Left hindlimb (tissue), 1 donor: ENCODE data around the gene LIMK1.
"Not testable (repeated sequence)": the region's sequence is repeated elsewhere in the genome, so short reads cannot be mapped to it uniquely, and the experiment has no call there.

Experiments used
- DNase-seq: peaks from one replicate; pipeline ENCODE4 v3.0.0-alpha.2; 2018

The LIMK1 gene

DNA sequence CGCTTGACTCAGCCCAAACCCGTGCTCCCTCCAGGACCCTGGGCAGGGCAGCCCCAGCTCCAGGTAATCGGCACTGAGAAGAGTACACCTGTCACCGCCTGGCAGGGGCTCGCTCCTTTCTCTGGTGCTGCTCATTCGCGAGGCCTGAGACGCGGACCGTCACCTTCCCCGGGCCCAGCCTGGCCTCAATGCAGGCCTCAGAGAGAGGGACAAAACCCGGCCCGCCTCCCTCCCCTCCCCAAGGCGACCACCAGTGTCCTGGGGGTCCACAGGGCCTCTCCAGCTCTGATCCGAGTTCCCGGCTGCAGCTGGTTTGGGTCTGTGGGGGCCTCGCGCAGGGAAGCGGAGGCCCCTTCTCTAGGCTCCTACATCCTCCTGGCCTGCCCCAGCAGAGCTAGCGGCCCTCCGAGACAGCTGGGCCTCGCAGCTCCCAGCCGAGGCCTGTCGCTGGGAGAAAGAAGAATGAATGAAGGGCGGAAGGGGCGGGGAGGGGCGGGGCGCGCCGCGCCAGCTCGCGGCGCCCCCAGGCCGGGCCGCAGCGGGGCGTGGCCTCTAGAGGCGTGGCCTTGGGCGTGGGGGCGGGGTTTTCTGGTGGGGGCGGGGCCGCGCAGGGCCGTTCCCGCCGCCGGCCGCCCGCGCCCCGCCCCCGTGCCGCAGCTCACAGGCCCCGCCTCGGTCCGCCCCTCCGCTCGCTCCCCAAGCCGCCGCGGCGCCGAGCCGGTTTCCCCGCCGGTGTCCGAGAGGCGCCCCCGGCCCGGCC, at the start of gene LIMK1:
Gene LIMK1 (plus strand): TSS at position 688 of the 760 bp plus-strand sequence. CDS start 187 bp downstream, outside the sequence.
- DNase-seq, result peak; percentile 90

DNA sequence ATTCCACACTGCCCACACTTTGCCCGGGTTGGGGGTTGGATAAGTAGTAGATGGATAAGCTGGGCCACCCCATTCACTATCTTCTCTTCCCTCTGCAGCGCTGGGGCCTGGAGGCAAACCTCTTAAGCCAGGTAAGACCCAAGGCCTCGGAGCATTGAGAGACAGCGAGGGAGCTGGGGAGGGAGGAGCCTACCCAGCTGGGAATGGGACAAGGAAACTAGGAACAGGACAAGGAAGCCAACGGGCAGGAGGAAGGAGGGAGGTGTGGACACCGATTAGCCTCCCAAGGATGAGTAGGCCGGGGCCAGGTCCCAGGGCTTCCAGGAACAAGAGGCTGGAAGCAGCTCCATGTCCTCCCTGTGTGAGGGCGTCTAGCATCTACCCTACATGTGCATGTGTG, 46.0 kb upstream of the LIMK1 start:
- DNase-seq, result peak; percentile 23

DNA sequence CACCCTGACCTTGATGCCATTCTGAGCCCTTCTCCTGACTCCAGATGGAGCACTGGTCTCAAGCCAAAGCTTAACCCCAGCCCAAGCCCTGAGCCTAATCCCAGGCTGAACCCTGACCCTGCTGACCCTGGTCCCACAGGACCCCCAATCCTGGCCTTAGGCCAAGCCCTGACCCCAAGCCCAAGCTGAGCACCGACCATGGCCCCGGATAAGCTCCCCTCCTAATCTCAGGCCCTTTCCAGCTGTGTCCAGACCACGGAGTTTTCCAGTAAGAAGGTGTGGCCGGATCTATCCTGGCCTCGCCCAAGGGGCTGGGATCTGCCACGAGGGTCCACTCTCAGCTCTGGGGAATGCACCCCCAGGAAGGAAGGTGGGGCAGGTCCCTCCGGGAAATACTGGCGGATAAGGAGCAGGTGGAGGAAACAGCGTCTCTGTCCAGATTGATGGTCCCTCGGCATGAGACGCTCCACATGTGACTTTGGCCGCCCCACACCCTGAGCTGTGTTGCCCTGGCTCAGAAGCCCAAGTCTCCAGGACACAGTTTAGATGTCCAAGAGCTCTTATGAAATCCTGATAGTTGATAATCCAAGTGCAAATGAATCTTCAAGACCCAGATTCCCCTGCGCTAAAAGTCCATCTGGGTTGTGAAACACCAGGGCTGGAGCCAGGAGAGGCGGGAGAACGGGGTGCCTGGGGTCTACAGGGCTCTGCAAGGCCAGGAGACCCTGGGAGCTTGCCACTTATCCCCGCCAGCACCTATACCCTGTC, 45.2 kb upstream of the LIMK1 start:
- DNase-seq, result no peak

GRCh38 chr7:74039337-74039736, 44.3 kb upstream of the LIMK1 start:
- DNase-seq, result no peak

- DNase-seq, result no peak
Measured at GRCh38 chr7:74040101-74040790, 43.4 kb upstream of the LIMK1 start.

GRCh38 chr7:74040791-74041520, 42.6 kb upstream of the LIMK1 start:
- no peak for DNase-seq

DNA sequence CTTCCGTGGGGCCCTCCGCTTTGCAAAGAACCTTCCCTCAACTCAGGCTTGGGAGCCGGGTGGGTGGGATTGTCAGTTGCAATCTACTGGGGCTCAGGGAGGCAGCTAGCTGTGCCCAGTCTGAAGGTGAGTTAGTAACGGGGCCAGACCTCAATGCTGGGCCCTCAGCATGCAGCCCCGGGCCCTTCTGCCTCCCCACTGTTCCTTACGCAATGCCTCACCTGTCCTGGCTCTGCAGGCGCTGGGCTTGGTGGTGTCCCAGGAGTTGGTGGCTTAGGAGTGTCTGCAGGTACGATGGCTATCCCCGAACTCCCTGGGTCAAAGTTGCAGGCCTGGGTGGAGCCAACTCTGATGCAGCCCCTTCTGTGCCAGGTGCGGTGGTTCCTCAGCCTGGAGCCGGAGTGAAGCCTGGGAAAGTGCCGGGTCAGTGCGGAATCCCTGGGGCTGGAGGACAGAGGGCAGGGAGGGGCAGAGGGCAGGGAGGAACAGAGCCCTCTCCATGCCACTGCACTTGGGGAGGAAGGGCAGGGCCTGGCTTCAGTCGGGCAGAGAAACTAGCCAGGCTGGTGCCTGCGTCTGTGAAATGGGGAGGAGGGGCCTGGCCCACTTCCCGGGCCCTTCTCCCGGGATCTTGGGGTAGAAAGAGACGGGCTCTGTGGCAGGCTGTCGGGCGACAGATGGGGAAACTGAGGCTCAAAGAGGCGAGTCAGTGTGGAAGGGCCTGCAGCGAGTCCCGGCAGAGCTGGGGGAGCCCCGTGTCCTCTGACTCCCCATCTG, 40.7 kb upstream of the LIMK1 start:
- DNase-seq, result no peak

DNA sequence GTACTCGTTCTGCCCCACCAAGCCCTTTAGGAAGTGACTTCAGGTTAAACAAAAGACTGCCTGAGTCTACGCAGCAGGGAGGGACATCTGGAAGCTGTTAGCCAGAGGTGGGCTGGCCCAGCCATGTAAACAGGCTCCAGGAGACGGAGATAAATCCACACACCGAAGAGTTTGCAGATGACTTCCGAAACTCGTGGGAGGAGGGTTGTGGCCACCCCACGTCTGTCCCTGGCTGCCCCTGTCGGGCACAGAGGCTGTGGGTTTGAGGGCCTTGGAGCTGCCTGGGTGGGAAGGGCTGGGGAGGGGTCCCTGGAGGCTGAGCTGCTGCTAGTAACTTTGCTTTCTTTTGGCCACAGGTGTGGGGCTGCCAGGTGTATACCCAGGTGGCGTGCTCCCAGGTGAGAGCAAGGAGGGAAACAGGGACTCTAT, 40.1 kb upstream of the LIMK1 start:
- peak; percentile 74 for DNase-seq

GRCh38 chr7:74044366-74045350, 38.9 kb upstream of the LIMK1 start:
- DNase-seq, result no peak

GRCh38 chr7:74046581-74046980, 37.0 kb upstream of the LIMK1 start:
- not testable (repeated sequence) for DNase-seq

DNA sequence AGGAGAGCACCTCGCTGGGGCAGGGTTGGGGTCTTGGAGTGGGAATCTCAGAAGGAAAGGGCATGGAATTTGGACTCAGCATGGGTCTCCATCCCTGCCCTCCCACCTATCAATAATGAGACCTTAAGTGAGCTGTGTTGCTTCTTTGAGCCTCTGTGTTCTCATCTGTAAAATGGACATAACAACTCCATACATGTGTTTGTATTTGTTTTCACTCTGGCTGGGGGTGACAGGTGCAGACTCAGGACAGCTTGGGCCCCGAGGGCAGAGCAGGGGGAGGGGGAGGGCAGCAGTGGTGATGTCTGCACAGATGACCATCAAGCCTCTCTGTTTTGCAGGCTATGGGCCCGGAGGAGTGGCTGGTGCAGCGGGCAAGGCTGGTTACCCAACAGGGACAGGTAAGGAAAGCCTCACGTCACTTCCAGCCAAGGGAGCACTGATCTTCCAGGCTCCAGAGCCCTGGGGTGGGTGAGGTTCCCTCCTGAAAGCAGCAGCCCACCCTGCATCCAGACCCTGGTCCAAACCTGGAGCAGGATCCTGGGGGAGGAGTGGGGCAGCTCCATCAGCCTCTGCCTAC, 35.7 kb upstream of the LIMK1 start:
- DNase-seq, result no peak

- DNase-seq, result no peak
Measured at GRCh38 chr7:74048999-74049599, 34.5 kb upstream of the LIMK1 start.

DNA sequence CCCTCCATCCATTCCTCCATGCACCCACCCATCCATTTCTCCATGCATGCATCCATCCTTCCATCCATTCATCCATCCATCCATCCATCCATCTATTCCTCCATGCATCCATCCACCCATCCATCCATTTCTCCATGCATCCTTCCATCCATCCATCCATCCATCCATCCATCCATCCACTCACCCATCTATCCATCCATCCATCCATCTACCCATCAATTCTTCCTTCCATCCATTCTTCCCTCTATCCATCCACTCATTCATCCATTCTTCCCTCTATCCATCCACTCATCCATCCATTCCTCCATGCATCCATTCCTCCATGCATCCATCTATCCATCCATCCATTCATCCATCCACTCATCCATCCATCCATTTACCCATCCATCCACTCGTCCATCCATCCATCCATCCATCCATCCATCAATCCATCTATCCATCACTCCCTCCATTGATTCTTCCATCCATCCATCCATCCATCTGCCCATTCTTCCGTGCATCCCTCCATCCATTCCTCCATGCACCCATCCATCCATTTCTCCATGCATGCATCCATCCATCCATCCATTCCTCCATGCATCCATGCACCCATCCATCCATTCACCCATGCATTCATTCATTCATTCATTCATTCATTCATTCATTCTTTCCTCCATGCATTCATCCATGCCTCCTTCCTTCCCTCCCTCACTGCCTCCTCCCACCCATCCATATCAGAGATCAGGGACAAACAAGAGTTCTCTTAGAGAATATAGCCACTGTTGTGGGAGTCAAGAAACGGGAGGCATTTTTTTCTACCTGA, 33.4 kb upstream of the LIMK1 start:
- DNase-seq, result no peak

GRCh38 chr7:74051193-74051592, 32.4 kb upstream of the LIMK1 start:
- DNase-seq, result no peak

- DNase-seq, result no peak
Measured at GRCh38 chr7:74051629-74052410, 31.8 kb upstream of the LIMK1 start.

DNA sequence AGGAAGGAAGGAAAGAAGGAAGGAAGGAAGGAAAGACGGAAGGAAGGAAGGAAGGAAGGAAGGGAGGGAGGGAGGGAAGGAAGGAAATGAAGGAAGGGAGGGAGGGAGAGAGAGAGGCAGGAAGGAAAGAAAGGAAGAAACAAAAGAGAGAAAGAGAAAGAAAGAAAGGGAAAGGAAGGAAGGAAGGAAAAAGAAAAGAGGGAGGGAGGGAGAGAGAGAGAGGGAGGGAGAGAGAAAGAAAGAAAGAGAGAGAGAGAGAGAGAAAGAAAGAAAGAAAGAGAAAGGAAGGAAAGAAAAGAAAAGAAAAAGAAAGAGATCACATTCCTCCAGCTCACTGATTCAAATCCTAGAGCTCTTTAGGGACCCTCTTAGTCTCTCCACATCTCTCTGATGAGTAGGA, 31.0 kb upstream of the LIMK1 start:
- no peak for DNase-seq

DNA sequence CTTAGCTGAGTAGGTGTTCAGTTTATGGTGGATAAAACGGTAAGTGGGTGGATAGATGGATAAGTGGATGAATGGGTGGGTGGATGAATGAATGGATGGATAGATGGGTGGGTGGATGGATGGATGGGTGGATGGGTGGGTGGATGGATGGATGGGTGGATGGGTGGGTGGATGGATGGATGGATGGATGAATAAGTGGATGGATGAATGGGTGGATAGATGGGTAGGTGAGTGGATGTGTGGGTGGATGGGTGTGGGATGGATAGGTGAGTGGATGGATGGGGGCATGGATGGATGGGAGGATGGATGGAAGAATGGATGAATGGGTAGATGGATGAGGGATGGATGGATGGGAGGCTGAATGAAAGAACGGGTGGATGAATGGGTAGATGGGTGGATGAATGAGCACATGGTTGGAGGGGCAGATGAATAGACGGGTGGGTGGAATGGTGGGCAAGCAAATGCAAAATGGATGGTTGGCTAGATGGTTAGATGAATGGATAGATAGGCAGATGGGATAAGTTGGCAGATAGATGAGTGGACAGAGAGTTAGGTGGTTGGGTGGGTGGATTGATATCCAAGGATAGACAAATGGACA, 29.9 kb upstream of the LIMK1 start:
- DNase-seq, result no peak
